ENCODE measurements around the gene CAVIN4.

DNA sequence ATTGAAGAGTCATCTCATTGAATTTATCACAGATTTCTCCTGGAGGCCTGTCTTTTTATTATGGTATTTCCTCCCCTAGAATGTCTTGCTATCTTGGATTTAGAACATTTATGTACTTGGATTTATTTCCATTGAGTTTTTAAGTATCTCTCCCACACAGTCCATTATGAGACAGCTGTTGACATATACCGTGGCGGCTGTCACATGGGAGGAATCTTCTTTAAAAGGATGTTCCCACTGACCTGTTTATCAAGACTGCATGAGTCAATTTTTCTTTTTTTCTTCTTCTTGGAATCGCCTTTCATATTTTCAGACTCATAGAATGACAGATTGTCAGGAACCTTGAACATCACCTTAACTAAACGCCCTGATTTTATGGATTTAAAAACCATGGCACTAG lies 2.9 kb upstream of the CAVIN4 start:
- TF ChIP-seq, protein P1, sequence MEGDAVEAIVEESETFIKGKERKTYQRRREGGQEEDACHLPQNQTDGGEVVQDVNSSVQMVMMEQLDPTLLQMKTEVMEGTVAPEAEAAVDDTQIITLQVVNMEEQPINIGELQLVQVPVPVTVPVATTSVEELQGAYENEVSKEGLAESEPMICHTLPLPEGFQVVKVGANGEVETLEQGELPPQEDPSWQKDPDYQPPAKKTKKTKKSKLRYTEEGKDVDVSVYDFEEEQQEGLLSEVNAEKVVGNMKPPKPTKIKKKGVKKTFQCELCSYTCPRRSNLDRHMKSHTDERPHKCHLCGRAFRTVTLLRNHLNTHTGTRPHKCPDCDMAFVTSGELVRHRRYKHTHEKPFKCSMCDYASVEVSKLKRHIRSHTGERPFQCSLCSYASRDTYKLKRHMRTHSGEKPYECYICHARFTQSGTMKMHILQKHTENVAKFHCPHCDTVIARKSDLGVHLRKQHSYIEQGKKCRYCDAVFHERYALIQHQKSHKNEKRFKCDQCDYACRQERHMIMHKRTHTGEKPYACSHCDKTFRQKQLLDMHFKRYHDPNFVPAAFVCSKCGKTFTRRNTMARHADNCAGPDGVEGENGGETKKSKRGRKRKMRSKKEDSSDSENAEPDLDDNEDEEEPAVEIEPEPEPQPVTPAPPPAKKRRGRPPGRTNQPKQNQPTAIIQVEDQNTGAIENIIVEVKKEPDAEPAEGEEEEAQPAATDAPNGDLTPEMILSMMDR (conservative IDR thresholded peaks at IDR 0.05; ENCODE audit: low read depth, low read length): no peak
- TF ChIP-seq EZH2 (IDR thresholded peaks at IDR 0.05; ENCODE audit: low read length, unreplicated experiment): no peak
- TF ChIP-seq EZH2phosphoT487 (IDR thresholded peaks at IDR 0.05; ENCODE audit: borderline replicate concordance, low read length): no peak
